ENCODE data around the gene L1TD1. TPM values are rescaled to one million over a fixed set of nuclear protein-coding genes. Genes with fewer than 3 reads are reported as not detected.
"Not testable (repeated sequence)": the region's sequence is repeated elsewhere in the genome, so short reads cannot be mapped to it uniquely, and the experiment has no call there.

Gene L1TD1
- total and polyA plus RNA-seq, 3 experiments from 2014 or later, result not detected

GRCh38 chr1:62241371-62242131 is 46.9 kb downstream of the L1TD1 start:
- Mint-ChIP-seq H3K9me3 (peaks cover 0 to 2% (median 0%) of the 10 kb centered on the region in 5 donors), H3K4me1 (no peaks in the 10 kb centered on the region), H3K27me3 (peaks cover 7 to 17% of the 10 kb centered on the region in 2 donors), H3K36me3 (peaks cover 0 to 9% (median 0%) of the 10 kb centered on the region in 3 donors), H3K27ac (no peak overlapping the region), H3K4me3 (no peak overlapping the region)
- Histone ChIP-seq H3K4me3 (ENCODE audit: low read length) (no peak overlapping the region), H3K27ac (ENCODE audit: low read depth, low read length) (no peak overlapping the region), H3K27me3 (ENCODE audit: insufficient read depth, low read length, poor library complexity, severe bottlenecking) (no peaks in the 10 kb centered on the region), H3K9me3 (ENCODE audit: low read length) (no peaks in the 10 kb centered on the region), H3K36me3 (ENCODE audit: insufficient read depth, low read length) (no peaks in the 10 kb centered on the region), H3K4me1 (ENCODE audit: insufficient read depth, low read length) (no peaks in the 10 kb centered on the region)
- ChIA-PET POLR2A (no interaction called here), CTCF (no interaction called here)
- no peak for DNase-seq

GRCh38 chr1:62244380-62244779 is 49.7 kb downstream of the L1TD1 start:
- H3K4me1 Mint-ChIP-seq; H3K27me3 ChIP-seq (ENCODE audit: insufficient read depth, low read length, poor library complexity, severe bottlenecking); H3K36me3 ChIP-seq (ENCODE audit: insufficient read depth, low read length); POLR2A ChIA-PET; H3K9me3 Mint-ChIP-seq; CTCF ChIA-PET; H3K9me3 ChIP-seq (ENCODE audit: low read length); H3K4me1 ChIP-seq (ENCODE audit: insufficient read depth, low read length); H3K36me3 Mint-ChIP-seq; DNase-seq; H3K27ac ChIP-seq (ENCODE audit: low read depth, low read length); H3K4me3 Mint-ChIP-seq; H3K4me3 ChIP-seq (ENCODE audit: low read length); H3K27ac Mint-ChIP-seq: not testable (repeated sequence)
- peaks cover 3 to 17% of the 10 kb centered on the region in 2 donors for H3K27me3 Mint-ChIP-seq

- Mint-ChIP-seq H3K36me3 (peaks cover 0 to 9% (median 0%) of the 10 kb centered on the region in 3 donors), H3K27me3 (peaks cover 4 to 13% of the 10 kb centered on the region in 2 donors), H3K27ac (no peak overlapping the region), H3K4me3 (no peak overlapping the region), H3K4me1 (no peaks in the 10 kb centered on the region), H3K9me3 (peaks cover 0 to 2% (median 0%) of the 10 kb centered on the region in 5 donors)
- CTCF ChIA-PET, result no interaction called here
- no peaks in the 10 kb centered on the region for H3K36me3 ChIP-seq (ENCODE audit: insufficient read depth, low read length)
- H3K4me3 ChIP-seq (ENCODE audit: low read length), result no peak overlapping the region
- no peak for DNase-seq
- H3K27me3 ChIP-seq (ENCODE audit: insufficient read depth, low read length, poor library complexity, severe bottlenecking), result no peaks in the 10 kb centered on the region
- H3K4me1 ChIP-seq (ENCODE audit: insufficient read depth, low read length), result no peaks in the 10 kb centered on the region
- no peak overlapping the region for H3K27ac ChIP-seq (ENCODE audit: low read depth, low read length)
- POLR2A ChIA-PET, result no interaction called here
- H3K9me3 ChIP-seq (ENCODE audit: low read length), result no peaks in the 10 kb centered on the region
Observed at GRCh38 chr1:62245201-62245600, 50.6 kb downstream of the L1TD1 start.

- Histone ChIP-seq H3K27ac (ENCODE audit: low read depth, low read length) (no peak overlapping the region), H3K27me3 (ENCODE audit: insufficient read depth, low read length, poor library complexity, severe bottlenecking) (no peaks in the 10 kb centered on the region), H3K9me3 (ENCODE audit: low read length) (no peaks in the 10 kb centered on the region), H3K4me3 (ENCODE audit: low read length) (no peak overlapping the region), H3K4me1 (ENCODE audit: insufficient read depth, low read length) (no peaks in the 10 kb centered on the region), H3K36me3 (ENCODE audit: insufficient read depth, low read length) (no peaks in the 10 kb centered on the region)
- H3K4me1 Mint-ChIP-seq, result no peaks in the 10 kb centered on the region
- peaks cover 3 to 5% of the 10 kb centered on the region in 2 donors for H3K27me3 Mint-ChIP-seq
- no peaks in the 10 kb centered on the region for H3K36me3 Mint-ChIP-seq
- H3K9me3 Mint-ChIP-seq, result no peaks in the 10 kb centered on the region
- H3K4me3 Mint-ChIP-seq, result no peak overlapping the region
- ChIA-PET CTCF (no interaction called here), POLR2A (interaction anchor here (0.6 kb wide), 1 partner anchor 1361 kb away, joined by 4 read pairs; no protein-coding TSS in a partner anchor)
- no peak overlapping the region for H3K27ac Mint-ChIP-seq
- DNase-seq, result no peak
Observed at GRCh38 chr1:62247391-62248168, 52.9 kb downstream of the L1TD1 start.

- DNase-seq, result no peak
- Histone ChIP-seq H3K4me1 (ENCODE audit: insufficient read depth, low read length) (no peaks in the 10 kb centered on the region), H3K27me3 (ENCODE audit: insufficient read depth, low read length, poor library complexity, severe bottlenecking) (no peaks in the 10 kb centered on the region), H3K27ac (ENCODE audit: low read depth, low read length) (no peak overlapping the region), H3K9me3 (ENCODE audit: low read length) (no peaks in the 10 kb centered on the region), H3K36me3 (ENCODE audit: insufficient read depth, low read length) (no peaks in the 10 kb centered on the region), H3K4me3 (ENCODE audit: low read length) (no peak overlapping the region)
- Mint-ChIP-seq H3K4me1 (no peaks in the 10 kb centered on the region), H3K27me3 (peaks cover 0 to 3% of the 10 kb centered on the region in 2 donors), H3K9me3 (no peaks in the 10 kb centered on the region), H3K27ac (no peak overlapping the region), H3K36me3 (no peaks in the 10 kb centered on the region), H3K4me3 (no peak overlapping the region)
- ChIA-PET CTCF (no interaction called here), POLR2A (no interaction called here)
Observed at GRCh38 chr1:62250126-62250726, 55.6 kb downstream of the L1TD1 start.

- POLR2A ChIA-PET, result no interaction called here
- no peaks in the 10 kb centered on the region for H3K36me3 Mint-ChIP-seq
- Histone ChIP-seq H3K4me1 (ENCODE audit: insufficient read depth, low read length) (no peaks in the 10 kb centered on the region), H3K27me3 (ENCODE audit: insufficient read depth, low read length, poor library complexity, severe bottlenecking) (no peaks in the 10 kb centered on the region), H3K4me3 (ENCODE audit: low read length) (no peak overlapping the region), H3K9me3 (ENCODE audit: low read length) (no peaks in the 10 kb centered on the region), H3K36me3 (ENCODE audit: insufficient read depth, low read length) (no peaks in the 10 kb centered on the region), H3K27ac (ENCODE audit: low read depth, low read length) (no peak overlapping the region)
- H3K9me3 Mint-ChIP-seq, result no peaks in the 10 kb centered on the region
- no peak overlapping the region for H3K4me3 Mint-ChIP-seq
- H3K27me3 Mint-ChIP-seq, result peaks cover 9 to 30% of the 10 kb centered on the region in 2 donors
- CTCF ChIA-PET, result no interaction called here
- DNase-seq, result no peak
- H3K27ac Mint-ChIP-seq, result no peak overlapping the region
- H3K4me1 Mint-ChIP-seq, result no peaks in the 10 kb centered on the region
Observed at GRCh38 chr1:62259551-62259950, 64.9 kb downstream of the L1TD1 start.

- Mint-ChIP-seq H3K36me3 (no peaks in the 10 kb centered on the region), H3K4me1 (no peaks in the 10 kb centered on the region), H3K27ac (peak overlapping the region in 1 of 8 donors; percentile 47), H3K27me3 (peaks cover 9 to 30% of the 10 kb centered on the region in 2 donors), H3K4me3 (no peak overlapping the region), H3K9me3 (no peaks in the 10 kb centered on the region)
- no peaks in the 10 kb centered on the region for H3K27me3 ChIP-seq (ENCODE audit: insufficient read depth, low read length, poor library complexity, severe bottlenecking)
- H3K36me3 ChIP-seq (ENCODE audit: insufficient read depth, low read length), result no peaks in the 10 kb centered on the region
- ChIA-PET POLR2A (no interaction called here), CTCF (no interaction called here)
- H3K27ac ChIP-seq (ENCODE audit: low read depth, low read length), result no peak overlapping the region
- DNase-seq, result no peak
- no peaks in the 10 kb centered on the region for H3K4me1 ChIP-seq (ENCODE audit: insufficient read depth, low read length)
- H3K9me3 ChIP-seq (ENCODE audit: low read length), result no peaks in the 10 kb centered on the region
- no peak overlapping the region for H3K4me3 ChIP-seq (ENCODE audit: low read length)
Observed at GRCh38 chr1:62260688-62261087, 66.0 kb downstream of the L1TD1 start.
